GM23338 (cell line): ENCODE measurements around the gene STAT4.

Experiments used
- CTCF ChIP-seq, 2 experiments: fragments of 200-600 bp in 1 of 2; sonication (generic) in 1 of 2; conservative IDR thresholded peaks; 2 replicates each; pipeline versions ENCODE4 v1.5.1 to v1.6.1; 2016 to 2017; ENCODE audit warnings: antibody characterized with exemption in 2 of 2, low read depth in 2 of 2, mild to moderate bottlenecking in 2 of 2, moderate library complexity in 1 of 2
- EZH2 ChIP-seq: fragments of 200-600 bp; sonication (generic); IDR thresholded peaks from one replicate; pipeline ENCODE4 v1.8.0; 2017; ENCODE audit warnings: antibody characterized with exemption, mild to moderate bottlenecking, low read depth; ENCODE audit not compliant: unreplicated experiment
- NANOG ChIP-seq: IDR thresholded peaks from 2 replicates; pipeline ENCODE4 v1.6.1; 2016; ENCODE audit warnings: antibody characterized with exemption, borderline replicate concordance
- POLR2AphosphoS5 ChIP-seq: IDR thresholded peaks from 2 replicates; pipeline ENCODE4 v1.6.1; 2016; ENCODE audit warnings: antibody characterized with exemption, low read depth

DNA sequence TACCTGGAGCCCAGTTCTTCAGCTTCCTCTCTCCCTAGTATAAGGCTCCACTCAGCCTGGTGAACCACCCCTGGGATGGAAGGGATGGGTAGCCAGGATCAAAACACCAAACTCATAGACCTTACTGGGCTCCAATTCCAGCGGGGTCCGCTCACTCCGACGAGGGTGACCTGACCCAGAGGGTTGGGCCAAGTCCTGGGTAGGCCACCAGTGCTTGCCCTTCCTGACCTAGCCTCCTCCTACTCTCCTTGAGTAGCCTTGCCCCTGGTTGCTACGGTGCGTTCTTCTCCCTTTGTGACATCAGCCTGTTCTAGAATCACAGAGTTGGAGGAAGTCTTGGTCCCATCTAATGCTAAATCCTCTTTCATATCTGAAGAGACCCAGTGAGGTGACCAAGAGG is 537 bp upstream of the STAT4 start:
- TF ChIP-seq POLR2AphosphoS5 (no peak), CTCF (conservative IDR thresholded peaks at IDR 0.05; ENCODE audit: low read depth in 2 of 2) (no peak), NANOG (no peak), EZH2 (no peak)
